SK-N-SH treated with all-trans-retinoic acid at 6 μM for 48 hours (cell line): ENCODE measurements around the gene RELCH.

Experiments used
- ATAC-seq: fragments of 200-7000 bp; cut with Tn5 transposase; 3 replicates; pipeline ENCODE4 v1.9.1; 2020; ENCODE audit warnings: mild to moderate bottlenecking, moderate library complexity
- BACH2 ChIP-seq: fragments of 250-450 bp; sonication (Bioruptor Pico); IDR thresholded peaks from 2 replicates; pipeline ENCODE4 v1.9.0; 2021; ENCODE audit warnings: mild to moderate bottlenecking, borderline replicate concordance
- CREB5 ChIP-seq: fragments of 250-450 bp; sonication (Bioruptor Pico); IDR thresholded peaks from 2 replicates; pipeline ENCODE4 v1.5.1; 2020; ENCODE audit warnings: low read depth, mild to moderate bottlenecking, moderate library complexity
- CSDC2 ChIP-seq: fragments of 250-450 bp; sonication (Bioruptor Pico); IDR thresholded peaks from 2 replicates; pipeline ENCODE4 v1.5.0; 2020; ENCODE audit warnings: mild to moderate bottlenecking, moderate library complexity
- CSRNP3 ChIP-seq: fragments of 250-450 bp; sonication (Bioruptor Pico); IDR thresholded peaks from 2 replicates; pipeline ENCODE4 v1.5.1; 2021; ENCODE audit warnings: mild to moderate bottlenecking, moderate library complexity
- ESRRG ChIP-seq: fragments of 250-450 bp; sonication (Bioruptor Pico); IDR thresholded peaks from 2 replicates; pipeline ENCODE4 v1.6.1; 2021; ENCODE audit warnings: mild to moderate bottlenecking
- GLIS3 ChIP-seq: fragments of 250-450 bp; sonication (Bioruptor Pico); IDR thresholded peaks from 2 replicates; pipeline ENCODE4 v1.5.0; 2020; ENCODE audit warnings: mild to moderate bottlenecking, moderate library complexity
- ISL1 ChIP-seq: fragments of 250-450 bp; sonication (Bioruptor Pico); IDR thresholded peaks from 2 replicates; pipeline ENCODE4 v2.1.2; 2022; ENCODE audit warnings: mild to moderate bottlenecking, moderate library complexity
- OSR1 ChIP-seq: fragments of 250-450 bp; sonication (Bioruptor Pico); IDR thresholded peaks from 2 replicates; pipeline ENCODE4 v1.8.0; 2022; ENCODE audit warnings: moderate library complexity, mild to moderate bottlenecking, inconsistent platforms
- POU6F1 ChIP-seq: fragments of 250-450 bp; sonication (Bioruptor Pico); IDR thresholded peaks from 2 replicates; pipeline ENCODE4 v1.8.0; 2021; ENCODE audit warnings: low read depth, mild to moderate bottlenecking, moderate library complexity, borderline replicate concordance
- PPARA ChIP-seq: fragments of 250-450 bp; sonication (Bioruptor Pico); IDR thresholded peaks from 2 replicates; pipeline ENCODE4 v1.5.0; 2020; ENCODE audit warnings: mild to moderate bottlenecking, borderline replicate concordance
- RARB ChIP-seq: fragments of 250-450 bp; sonication (Bioruptor Pico); IDR thresholded peaks from 2 replicates; pipeline ENCODE4 v1.8.0; 2021; ENCODE audit warnings: mild to moderate bottlenecking, moderate library complexity
- SNAI2 ChIP-seq: fragments of 250-450 bp; sonication (Bioruptor Pico); IDR thresholded peaks from 2 replicates; pipeline ENCODE4 v1.5.0; 2020; ENCODE audit warnings: mild to moderate bottlenecking, moderate library complexity
- TCF4 ChIP-seq: fragments of 250-450 bp; sonication (Bioruptor Pico); IDR thresholded peaks from 2 replicates; pipeline ENCODE4 v1.8.0; 2021; ENCODE audit warnings: mild to moderate bottlenecking, moderate library complexity, borderline replicate concordance
- TOX ChIP-seq: fragments of 250-450 bp; sonication (Bioruptor Pico); IDR thresholded peaks from 2 replicates; pipeline ENCODE4 v1.8.0; 2021; ENCODE audit warnings: mild to moderate bottlenecking, moderate library complexity, borderline replicate concordance
- TSHZ2 ChIP-seq: fragments of 250-450 bp; sonication (Bioruptor Pico); IDR thresholded peaks from 2 replicates; pipeline ENCODE4 v1.5.0; 2020; ENCODE audit warnings: mild to moderate bottlenecking, moderate library complexity
- ZC3H10 ChIP-seq: fragments of 250-450 bp; sonication (Bioruptor Pico); IDR thresholded peaks from 2 replicates; pipeline ENCODE4 v1.5.1; 2021; ENCODE audit warnings: mild to moderate bottlenecking, moderate library complexity
- ZFP3 ChIP-seq: fragments of 250-450 bp; sonication (Bioruptor Pico); IDR thresholded peaks from 2 replicates; pipeline ENCODE4 v1.5.0; 2020; ENCODE audit warnings: mild to moderate bottlenecking, moderate library complexity
- ZFP30 ChIP-seq: fragments of 450-650 bp; formaldehyde crosslinking; IDR thresholded peaks from 2 replicates; pipeline ENCODE4 v1.5.0; 2022; ENCODE audit warnings: mild to moderate bottlenecking, moderate library complexity
- ZNF565 ChIP-seq: fragments of 450-650 bp; formaldehyde crosslinking; conservative IDR thresholded peaks from 2 replicates; pipeline ENCODE4 v1.5.0; 2020; ENCODE audit warnings: low read depth, mild to moderate bottlenecking, moderate library complexity
- ZNF70 ChIP-seq: fragments of 450-650 bp; formaldehyde crosslinking; IDR thresholded peaks from 2 replicates; pipeline ENCODE4 v1.5.0; 2020; ENCODE audit warnings: mild to moderate bottlenecking, moderate library complexity
- ZNF8 ChIP-seq: fragments of 450-650 bp; formaldehyde crosslinking; IDR thresholded peaks from 2 replicates; pipeline ENCODE4 v1.5.0; 2020; ENCODE audit warnings: mild to moderate bottlenecking, moderate library complexity
- TF ChIP-seq, protein P1 (sequence below): fragments of 250-450 bp; sonication (Bioruptor Pico); IDR thresholded peaks from 2 replicates; pipeline ENCODE4 v1.8.0; 2020; ENCODE audit warnings: mild to moderate bottlenecking, moderate library complexity, borderline replicate concordance

The RELCH gene

DNA sequence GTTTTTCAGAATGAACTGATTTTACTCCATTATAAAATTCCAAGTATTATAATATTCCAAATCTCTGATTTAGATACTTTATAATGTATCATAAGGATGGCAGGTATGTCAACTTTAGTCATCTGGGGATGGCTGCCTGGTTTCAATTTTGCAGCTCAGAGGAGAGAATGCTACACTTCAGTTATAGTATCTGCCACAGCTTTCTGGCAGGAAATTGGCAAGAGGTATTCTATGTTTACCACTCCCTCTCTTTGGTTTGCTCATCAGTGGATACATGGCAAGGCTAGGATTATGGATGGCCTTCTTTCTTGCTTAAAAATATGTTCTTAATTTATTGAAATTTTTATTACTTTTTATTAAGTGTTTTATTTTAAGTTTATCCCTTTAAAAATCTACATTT, 71.0 kb downstream of the RELCH start (continued):
- TF ChIP-seq POU6F1 (CRISPR knock-in tag) = no peak
- no peak for TF ChIP-seq CSDC2 (CRISPR knock-in tag)
- TF ChIP-seq TOX (CRISPR knock-in tag) = no peak
- TF ChIP-seq BACH2 (CRISPR knock-in tag) = no peak
- TF ChIP-seq RARB = no peak
- no peak for TF ChIP-seq ZFP3 (CRISPR knock-in tag)

DNA sequence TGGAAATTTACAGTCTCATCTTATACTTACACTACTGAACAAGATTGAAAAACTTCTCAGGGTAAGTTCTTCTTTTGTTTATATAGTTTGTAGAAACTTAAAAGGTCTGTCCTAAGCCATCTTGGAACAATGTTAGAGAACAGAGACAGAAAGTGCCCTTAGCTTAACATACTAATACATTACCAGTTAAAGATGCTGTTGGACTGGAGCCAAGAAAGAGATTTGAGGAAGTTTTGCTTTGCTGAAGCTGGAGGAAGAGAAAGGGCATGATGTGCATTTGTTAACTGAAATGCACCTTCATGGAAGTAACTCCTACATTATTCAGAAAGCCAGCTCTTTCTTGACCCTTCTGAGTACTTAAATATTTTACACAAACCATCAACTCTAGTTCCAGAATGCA, 71.6 kb downstream of the RELCH start:
- ATAC-seq = no peak

GRCh38 chr18:62262061-62262460, 75.0 kb downstream of the RELCH start:
- ATAC-seq = no peak
- no peak for TF ChIP-seq PPARA (CRISPR knock-in tag)
- TF ChIP-seq TOX (CRISPR knock-in tag) = no peak
- no peak for TF ChIP-seq GLIS3 (CRISPR knock-in tag)
- TF ChIP-seq ZNF70 = no peak
- TF ChIP-seq ZC3H10 (CRISPR knock-in tag) = no peak
- TF ChIP-seq, protein P1, sequence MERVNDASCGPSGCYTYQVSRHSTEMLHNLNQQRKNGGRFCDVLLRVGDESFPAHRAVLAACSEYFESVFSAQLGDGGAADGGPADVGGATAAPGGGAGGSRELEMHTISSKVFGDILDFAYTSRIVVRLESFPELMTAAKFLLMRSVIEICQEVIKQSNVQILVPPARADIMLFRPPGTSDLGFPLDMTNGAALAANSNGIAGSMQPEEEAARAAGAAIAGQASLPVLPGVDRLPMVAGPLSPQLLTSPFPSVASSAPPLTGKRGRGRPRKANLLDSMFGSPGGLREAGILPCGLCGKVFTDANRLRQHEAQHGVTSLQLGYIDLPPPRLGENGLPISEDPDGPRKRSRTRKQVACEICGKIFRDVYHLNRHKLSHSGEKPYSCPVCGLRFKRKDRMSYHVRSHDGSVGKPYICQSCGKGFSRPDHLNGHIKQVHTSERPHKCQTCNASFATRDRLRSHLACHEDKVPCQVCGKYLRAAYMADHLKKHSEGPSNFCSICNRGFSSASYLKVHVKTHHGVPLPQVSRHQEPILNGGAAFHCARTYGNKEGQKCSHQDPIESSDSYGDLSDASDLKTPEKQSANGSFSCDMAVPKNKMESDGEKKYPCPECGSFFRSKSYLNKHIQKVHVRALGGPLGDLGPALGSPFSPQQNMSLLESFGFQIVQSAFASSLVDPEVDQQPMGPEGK (CRISPR knock-in tag) = no peak
- TF ChIP-seq RARB = no peak
- TF ChIP-seq ZFP30 (CRISPR knock-in tag) = no peak
- TF ChIP-seq CSDC2 (CRISPR knock-in tag) = no peak
- no peak for TF ChIP-seq OSR1 (CRISPR knock-in tag)
- TF ChIP-seq TSHZ2 (CRISPR knock-in tag) = no peak
- no peak for TF ChIP-seq ISL1 (CRISPR knock-in tag)
- no peak for TF ChIP-seq ZNF8 (CRISPR knock-in tag)
- no peak for TF ChIP-seq TCF4 (CRISPR knock-in tag)
- TF ChIP-seq ZFP3 (CRISPR knock-in tag) = no peak
- TF ChIP-seq SNAI2 (CRISPR knock-in tag) = no peak

More for the DNA sequence above, 71.6 kb downstream of the RELCH start:
- TF ChIP-seq GLIS3 (CRISPR knock-in tag) (no peak), TCF4 (CRISPR knock-in tag) (no peak), OSR1 (CRISPR knock-in tag) (no peak), ZC3H10 (CRISPR knock-in tag) (no peak), CREB5 (CRISPR knock-in tag) (no peak), ZNF70 (no peak), BACH2 (CRISPR knock-in tag) (no peak), ZNF565 (CRISPR knock-in tag) (no peak), POU6F1 (CRISPR knock-in tag) (no peak), ZFP3 (CRISPR knock-in tag) (no peak), TOX (CRISPR knock-in tag) (no peak), CSDC2 (CRISPR knock-in tag) (no peak), ESRRG (no peak), ZNF8 (CRISPR knock-in tag) (no peak), RARB (no peak), ZFP30 (CRISPR knock-in tag) (no peak), CSRNP3 (CRISPR knock-in tag) (no peak)
